Esophagus (tissue), 2 donors: ENCODE measurements around the gene ACBD6. TPM values are rescaled to one million over a fixed set of nuclear protein-coding genes. Genes with fewer than 3 reads are reported as not detected.

Experiments
- H3K27ac ChIP-seq, 2 donors: one replicate each; pipeline ENCODE4 v1.5.1; 2013; ENCODE audit warnings: low read depth in 2 of 2, mild to moderate bottlenecking in 2 of 2, inconsistent platforms in 1 of 2, low read length in 1 of 2, moderate library complexity in 1 of 2
- H3K27me3 ChIP-seq, 2 donors: one replicate each; pipeline ENCODE4 v1.6.1; 2013; ENCODE audit warnings: low read length in 2 of 2, control low read depth in 1 of 2, mild to moderate bottlenecking in 1 of 2; ENCODE audit not compliant: insufficient read depth in 2 of 2, control insufficient read depth in 1 of 2
- H3K36me3 ChIP-seq, 2 donors: one replicate each; pipeline ENCODE4 v1.6.1; 2013; ENCODE audit warnings: low read length in 1 of 2; ENCODE audit not compliant: control insufficient read depth in 2 of 2, insufficient read depth in 2 of 2
- H3K4me1 ChIP-seq, 2 donors: one replicate each; pipeline ENCODE4 v1.6.1; 2013; ENCODE audit warnings: low read length in 1 of 2; ENCODE audit not compliant: control insufficient read depth in 2 of 2, insufficient read depth in 2 of 2
- H3K4me3 ChIP-seq, 2 donors: one replicate each; pipeline ENCODE4 v1.5.1; 2013; ENCODE audit warnings: low read length in 2 of 2, mild to moderate bottlenecking in 2 of 2, low read depth in 1 of 2, moderate library complexity in 1 of 2
- H3K9me3 ChIP-seq, 2 donors: one replicate each; pipeline ENCODE4 v1.6.1; 2013; ENCODE audit warnings: mild to moderate bottlenecking in 2 of 2, low read depth in 1 of 2, low read length in 1 of 2, moderate library complexity in 1 of 2; ENCODE audit not compliant: control insufficient read depth in 2 of 2, insufficient read depth in 1 of 2
- WGBS, 2 donors: extraction: QIAGEN DNeasy Blood & Tissue Kit; methylation state at CpG; one replicate each; pipeline ENCODE4 v1.1.7; 2013; 5-methylcytosine and 5-hydroxymethylcytosine counted together
- polyA plus RNA-seq, 2 donors: library from polyadenylated mRNA; stranded (reverse); fragments of 200-250 nt; gene quantifications; one replicate each; pipeline ENCODE4 v1.2.3, GENCODE V29; 2013
- donor health status: healthy with polysubstance abuse.
- donor health status: Bipolar disorder and iron deficiency.

The ACBD6 gene
- polyA plus RNA-seq, 2 donors, result 20.4 to 23.0 TPM

GRCh38 chr1:180295999-180296398 is 206.4 kb downstream of the ACBD6 start:
- Histone ChIP-seq H3K36me3 (no peaks in the 10 kb centered on the region), H3K4me3 (no peak overlapping the region), H3K4me1 (no peaks in the 10 kb centered on the region), H3K27ac (no peak overlapping the region), H3K27me3 (no peaks in the 10 kb centered on the region), H3K9me3 (no peaks in the 10 kb centered on the region)
- WGBS, 2 donors, result 68 to 75% methylated on average over 1 of the region's 1 CpG

GRCh38 chr1:180294711-180295110 is 207.7 kb downstream of the ACBD6 start:
- Histone ChIP-seq H3K27ac (no peak overlapping the region), H3K27me3 (no peaks in the 10 kb centered on the region), H3K4me3 (no peak overlapping the region), H3K4me1 (no peaks in the 10 kb centered on the region), H3K9me3 (no peaks in the 10 kb centered on the region), H3K36me3 (no peaks in the 10 kb centered on the region)
- 96 to 98% methylated on average over 2 of the region's 2 CpGs for WGBS, 2 donors

GRCh38 chr1:180291004-180291403 is 211.4 kb downstream of the ACBD6 start:
- H3K36me3 ChIP-seq, result no peaks in the 10 kb centered on the region
- 56 to 74% methylated on average over 1 of the region's 1 CpG for WGBS, 2 donors
- no peaks in the 10 kb centered on the region for H3K27me3 ChIP-seq
- no peaks in the 10 kb centered on the region for H3K9me3 ChIP-seq
- no peaks in the 10 kb centered on the region for H3K4me1 ChIP-seq
- no peak overlapping the region for H3K27ac ChIP-seq
- no peak overlapping the region for H3K4me3 ChIP-seq

GRCh38 chr1:180290265-180291001 is 211.9 kb downstream of the ACBD6 start:
- WGBS, 2 donors, result 95 to 96% methylated on average over 6 of the region's 6 CpGs
- H3K27me3 ChIP-seq, result no peaks in the 10 kb centered on the region
- H3K36me3 ChIP-seq, result no peaks in the 10 kb centered on the region
- H3K27ac ChIP-seq, result no peak overlapping the region
- no peaks in the 10 kb centered on the region for H3K4me1 ChIP-seq
- H3K4me3 ChIP-seq, result no peak overlapping the region
- no peaks in the 10 kb centered on the region for H3K9me3 ChIP-seq

GRCh38 chr1:180288940-180289339 is 213.4 kb downstream of the ACBD6 start:
- H3K9me3 ChIP-seq, result no peaks in the 10 kb centered on the region
- no peak overlapping the region for H3K4me3 ChIP-seq
- no peaks in the 10 kb centered on the region for H3K36me3 ChIP-seq
- no peak overlapping the region for H3K27ac ChIP-seq
- WGBS, 2 donors, result 83 to 92% methylated on average over 1 of the region's 1 CpG
- H3K27me3 ChIP-seq, result no peaks in the 10 kb centered on the region
- H3K4me1 ChIP-seq, result no peaks in the 10 kb centered on the region

- Histone ChIP-seq H3K36me3 (no peaks in the 10 kb centered on the region), H3K4me3 (no peak overlapping the region), H3K4me1 (no peaks in the 10 kb centered on the region), H3K27ac (no peak overlapping the region), H3K9me3 (no peaks in the 10 kb centered on the region), H3K27me3 (no peaks in the 10 kb centered on the region)
- 75 to 80% methylated on average over 3 of the region's 3 CpGs for WGBS, 2 donors
Observed at GRCh38 chr1:180287988-180288705, 214.2 kb downstream of the ACBD6 start.

GRCh38 chr1:180286417-180286816 is 216.0 kb downstream of the ACBD6 start:
- Histone ChIP-seq H3K27ac (no peak overlapping the region), H3K4me1 (no peaks in the 10 kb centered on the region), H3K9me3 (no peaks in the 10 kb centered on the region)

GRCh38 chr1:180283098-180283497 is 219.3 kb downstream of the ACBD6 start:
- Histone ChIP-seq H3K4me1 (no peaks in the 10 kb centered on the region), H3K4me3 (no peak overlapping the region), H3K27ac (no peak overlapping the region), H3K27me3 (no peaks in the 10 kb centered on the region), H3K9me3 (no peaks in the 10 kb centered on the region), H3K36me3 (no peaks in the 10 kb centered on the region)
- 89 to 94% methylated on average over 4 of the region's 4 CpGs for WGBS, 2 donors

More at GRCh38 chr1:180286417-180286816, 216.0 kb downstream of the ACBD6 start:
- Histone ChIP-seq H3K36me3 (no peaks in the 10 kb centered on the region), H3K4me3 (no peak overlapping the region), H3K27me3 (no peaks in the 10 kb centered on the region)

- Histone ChIP-seq H3K27ac (no peak overlapping the region), H3K4me3 (no peak overlapping the region), H3K36me3 (no peaks in the 10 kb centered on the region), H3K9me3 (no peaks in the 10 kb centered on the region), H3K4me1 (no peaks in the 10 kb centered on the region), H3K27me3 (no peaks in the 10 kb centered on the region)
- WGBS, 2 donors, result 76 to 80% methylated on average over 5 of the region's 5 CpGs
Observed at GRCh38 chr1:180282401-180283044, 219.9 kb downstream of the ACBD6 start.
